Measurements from ENCODE around the gene MBD5.

MBD5 gene

GRCh38 chr2:148451046-148451445 lies 430.2 kb downstream of the MBD5 start:
- Histone ChIP-seq H3K9me3 (ENCODE audit: control insufficient read depth, insufficient read depth, low read length) (no peaks in the 10 kb centered on the region), H3K36me3 (ENCODE audit: control insufficient read depth, insufficient read depth, low read length) (no peaks in the 10 kb centered on the region), H3K27ac (ENCODE audit: low read depth, low read length) (no peak overlapping the region), H3K27me3 (ENCODE audit: control insufficient read depth, insufficient read depth, low read length) (no peaks in the 10 kb centered on the region), H3K9ac (ENCODE audit: low read depth, low read length) (no peak overlapping the region), H3K4me3 (ENCODE audit: low read depth, low read length) (no peak overlapping the region), H3K4me1 (ENCODE audit: control insufficient read depth, insufficient read depth, low read length) (no peaks in the 10 kb centered on the region)

GRCh38 chr2:148455791-148456190 lies 434.9 kb downstream of the MBD5 start:
- no peaks in the 10 kb centered on the region for H3K27me3 ChIP-seq (ENCODE audit: control insufficient read depth, insufficient read depth, low read length)

GRCh38 chr2:148458171-148458570 lies 437.3 kb downstream of the MBD5 start:
- no peaks in the 10 kb centered on the region for H3K4me1 ChIP-seq (ENCODE audit: control insufficient read depth, insufficient read depth, low read length)
- no peak overlapping the region for H3K9ac ChIP-seq (ENCODE audit: low read depth, low read length)
- no peak overlapping the region for H3K27ac ChIP-seq (ENCODE audit: low read depth, low read length)
- no peak overlapping the region for H3K4me3 ChIP-seq (ENCODE audit: low read depth, low read length)
- H3K9me3 ChIP-seq (ENCODE audit: control insufficient read depth, insufficient read depth, low read length), result no peaks in the 10 kb centered on the region
- no peaks in the 10 kb centered on the region for H3K36me3 ChIP-seq (ENCODE audit: control insufficient read depth, insufficient read depth, low read length)
- no peaks in the 10 kb centered on the region for H3K27me3 ChIP-seq (ENCODE audit: control insufficient read depth, insufficient read depth, low read length)

More at GRCh38 chr2:148455791-148456190, 434.9 kb downstream of the MBD5 start:
- Histone ChIP-seq H3K9me3 (ENCODE audit: control insufficient read depth, insufficient read depth, low read length) (no peaks in the 10 kb centered on the region), H3K36me3 (ENCODE audit: control insufficient read depth, insufficient read depth, low read length) (no peaks in the 10 kb centered on the region), H3K4me3 (ENCODE audit: low read depth, low read length) (no peak overlapping the region), H3K27ac (ENCODE audit: low read depth, low read length) (no peak overlapping the region), H3K9ac (ENCODE audit: low read depth, low read length) (no peak overlapping the region), H3K4me1 (ENCODE audit: control insufficient read depth, insufficient read depth, low read length) (no peaks in the 10 kb centered on the region)

GRCh38 chr2:148459377-148459778 lies 438.5 kb downstream of the MBD5 start:
- Histone ChIP-seq H3K9ac (ENCODE audit: low read depth, low read length) (no peak overlapping the region), H3K36me3 (ENCODE audit: control insufficient read depth, insufficient read depth, low read length) (no peaks in the 10 kb centered on the region), H3K27me3 (ENCODE audit: control insufficient read depth, insufficient read depth, low read length) (no peaks in the 10 kb centered on the region), H3K4me3 (ENCODE audit: low read depth, low read length) (no peak overlapping the region), H3K9me3 (ENCODE audit: control insufficient read depth, insufficient read depth, low read length) (no peaks in the 10 kb centered on the region), H3K4me1 (ENCODE audit: control insufficient read depth, insufficient read depth, low read length) (no peaks in the 10 kb centered on the region), H3K27ac (ENCODE audit: low read depth, low read length) (no peak overlapping the region)

GRCh38 chr2:148461876-148462275 lies 441.0 kb downstream of the MBD5 start:
- Histone ChIP-seq H3K4me1 (ENCODE audit: control insufficient read depth, insufficient read depth, low read length) (no peaks in the 10 kb centered on the region), H3K27ac (ENCODE audit: low read depth, low read length) (no peak overlapping the region), H3K36me3 (ENCODE audit: control insufficient read depth, insufficient read depth, low read length) (no peaks in the 10 kb centered on the region), H3K9me3 (ENCODE audit: control insufficient read depth, insufficient read depth, low read length) (no peaks in the 10 kb centered on the region), H3K9ac (ENCODE audit: low read depth, low read length) (no peak overlapping the region), H3K27me3 (ENCODE audit: control insufficient read depth, insufficient read depth, low read length) (no peaks in the 10 kb centered on the region), H3K4me3 (ENCODE audit: low read depth, low read length) (no peak overlapping the region)

GRCh38 chr2:148475626-148476025 lies 454.7 kb downstream of the MBD5 start:
- Histone ChIP-seq H3K36me3 (ENCODE audit: control insufficient read depth, insufficient read depth, low read length) (no peaks in the 10 kb centered on the region), H3K27ac (ENCODE audit: low read depth, low read length) (no peak overlapping the region), H3K9ac (ENCODE audit: low read depth, low read length) (no peak overlapping the region), H3K4me3 (ENCODE audit: low read depth, low read length) (no peak overlapping the region), H3K9me3 (ENCODE audit: control insufficient read depth, insufficient read depth, low read length) (no peaks in the 10 kb centered on the region), H3K27me3 (ENCODE audit: control insufficient read depth, insufficient read depth, low read length) (no peaks in the 10 kb centered on the region), H3K4me1 (ENCODE audit: control insufficient read depth, insufficient read depth, low read length) (no peaks in the 10 kb centered on the region)

GRCh38 chr2:148479398-148479797 lies 458.5 kb downstream of the MBD5 start:
- Histone ChIP-seq H3K27me3 (ENCODE audit: control insufficient read depth, insufficient read depth, low read length) (no peaks in the 10 kb centered on the region), H3K36me3 (ENCODE audit: control insufficient read depth, insufficient read depth, low read length) (no peaks in the 10 kb centered on the region), H3K4me1 (ENCODE audit: control insufficient read depth, insufficient read depth, low read length) (no peaks in the 10 kb centered on the region), H3K4me3 (ENCODE audit: low read depth, low read length) (no peak overlapping the region), H3K9me3 (ENCODE audit: control insufficient read depth, insufficient read depth, low read length) (no peaks in the 10 kb centered on the region), H3K27ac (ENCODE audit: low read depth, low read length) (no peak overlapping the region), H3K9ac (ENCODE audit: low read depth, low read length) (no peak overlapping the region)

- no peak overlapping the region for H3K9ac ChIP-seq (ENCODE audit: low read depth, low read length)
- H3K27me3 ChIP-seq (ENCODE audit: control insufficient read depth, insufficient read depth, low read length), result no peaks in the 10 kb centered on the region
These were observed 462.8 kb downstream of the MBD5 start for GRCh38 chr2:148483665-148484064.

GRCh38 chr2:148484066-148484465 lies 463.2 kb downstream of the MBD5 start:
- Histone ChIP-seq H3K4me3 (ENCODE audit: low read depth, low read length) (no peak overlapping the region), H3K36me3 (ENCODE audit: control insufficient read depth, insufficient read depth, low read length) (no peaks in the 10 kb centered on the region), H3K9ac (ENCODE audit: low read depth, low read length) (no peak overlapping the region), H3K27ac (ENCODE audit: low read depth, low read length) (no peak overlapping the region), H3K27me3 (ENCODE audit: control insufficient read depth, insufficient read depth, low read length) (no peaks in the 10 kb centered on the region), H3K9me3 (ENCODE audit: control insufficient read depth, insufficient read depth, low read length) (no peaks in the 10 kb centered on the region), H3K4me1 (ENCODE audit: control insufficient read depth, insufficient read depth, low read length) (peaks cover 6% of the 10 kb centered on the region; the same call in 1 of the 2 replicates)

More at GRCh38 chr2:148483665-148484064, 462.8 kb downstream of the MBD5 start:
- Histone ChIP-seq H3K4me1 (ENCODE audit: control insufficient read depth, insufficient read depth, low read length) (peaks cover 6% of the 10 kb centered on the region; the same call in 1 of the 2 replicates), H3K9me3 (ENCODE audit: control insufficient read depth, insufficient read depth, low read length) (no peaks in the 10 kb centered on the region), H3K4me3 (ENCODE audit: low read depth, low read length) (no peak overlapping the region), H3K36me3 (ENCODE audit: control insufficient read depth, insufficient read depth, low read length) (no peaks in the 10 kb centered on the region), H3K27ac (ENCODE audit: low read depth, low read length) (no peak overlapping the region)

GRCh38 chr2:148486655-148487054 lies 465.8 kb downstream of the MBD5 start:
- no peaks in the 10 kb centered on the region for H3K9me3 ChIP-seq (ENCODE audit: control insufficient read depth, insufficient read depth, low read length)
- no peak overlapping the region for H3K4me3 ChIP-seq (ENCODE audit: low read depth, low read length)
- H3K36me3 ChIP-seq (ENCODE audit: control insufficient read depth, insufficient read depth, low read length), result no peaks in the 10 kb centered on the region
- H3K4me1 ChIP-seq (ENCODE audit: control insufficient read depth, insufficient read depth, low read length), result peaks cover 10% of the 10 kb centered on the region
- no peak overlapping the region for H3K27ac ChIP-seq (ENCODE audit: low read depth, low read length)
- no peak overlapping the region for H3K9ac ChIP-seq (ENCODE audit: low read depth, low read length)
- no peaks in the 10 kb centered on the region for H3K27me3 ChIP-seq (ENCODE audit: control insufficient read depth, insufficient read depth, low read length)

- Histone ChIP-seq H3K9me3 (ENCODE audit: control insufficient read depth, insufficient read depth, low read length) (no peaks in the 10 kb centered on the region), H3K9ac (ENCODE audit: low read depth, low read length) (no peak overlapping the region)
These were observed 466.5 kb downstream of the MBD5 start for GRCh38 chr2:148487439-148487838.

More at GRCh38 chr2:148487439-148487838, 466.5 kb downstream of the MBD5 start:
- no peak overlapping the region for H3K27ac ChIP-seq (ENCODE audit: low read depth, low read length)
- H3K36me3 ChIP-seq (ENCODE audit: control insufficient read depth, insufficient read depth, low read length), result no peaks in the 10 kb centered on the region
- H3K4me1 ChIP-seq (ENCODE audit: control insufficient read depth, insufficient read depth, low read length), result peaks cover 10% of the 10 kb centered on the region
- H3K4me3 ChIP-seq (ENCODE audit: low read depth, low read length), result no peak overlapping the region
- H3K27me3 ChIP-seq (ENCODE audit: control insufficient read depth, insufficient read depth, low read length), result no peaks in the 10 kb centered on the region
